ENCODE measurements around the gene TAS1R3.
"Not testable (repeated sequence)": the region's sequence is repeated elsewhere in the genome, so short reads cannot be mapped to it uniquely, and the experiment has no call there.

TAS1R3 gene

DNA sequence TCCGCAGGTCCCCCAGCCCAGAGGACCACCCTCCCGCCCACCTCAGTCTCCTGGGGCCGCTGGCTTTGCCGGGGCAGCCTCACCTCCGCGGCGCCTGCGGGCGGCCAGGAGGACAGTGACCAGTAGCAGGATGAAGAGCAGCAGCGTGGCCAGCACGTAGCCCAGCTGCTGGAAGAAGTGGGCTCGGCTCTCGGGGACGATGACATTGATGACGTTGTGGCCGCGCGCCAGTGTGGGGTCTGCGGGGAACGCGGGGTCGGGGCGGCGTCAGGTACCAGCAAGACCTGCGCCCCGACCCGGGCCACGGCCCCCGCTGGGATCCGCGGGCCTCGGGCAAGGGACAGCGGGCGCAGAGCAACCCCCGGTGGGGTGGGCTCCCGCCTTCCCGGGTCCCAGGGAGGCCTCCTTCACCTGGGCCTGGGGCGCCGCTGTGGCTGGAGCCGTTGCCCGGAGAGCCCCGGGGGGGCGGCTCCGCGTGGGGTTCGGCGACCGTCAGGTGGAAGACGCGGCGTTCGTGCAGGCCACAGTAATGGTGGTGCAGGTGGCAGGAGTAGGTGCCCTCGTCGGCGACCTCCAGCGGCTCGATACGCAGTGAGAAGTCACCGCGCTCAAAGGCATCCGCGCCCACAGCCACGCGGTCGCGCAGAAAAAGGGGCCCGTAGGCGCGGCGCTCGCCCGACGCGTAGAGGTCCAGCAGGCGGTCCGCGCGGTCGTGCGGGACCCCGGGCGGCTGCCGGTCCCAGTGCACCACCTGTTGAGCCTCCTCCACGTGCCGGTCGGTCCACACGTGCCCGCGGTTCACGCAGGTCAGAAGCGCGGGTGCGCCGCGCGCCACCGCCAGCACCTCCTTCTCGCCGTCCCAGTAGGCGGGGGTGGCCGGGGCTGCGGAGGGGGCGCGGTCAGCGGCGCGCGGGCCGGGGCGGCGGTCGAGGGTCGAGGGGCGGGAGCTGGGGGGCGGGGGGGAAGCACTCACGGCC lies 23.5 kb downstream of the TAS1R3 start:
- DNase-seq: no peak

DNA sequence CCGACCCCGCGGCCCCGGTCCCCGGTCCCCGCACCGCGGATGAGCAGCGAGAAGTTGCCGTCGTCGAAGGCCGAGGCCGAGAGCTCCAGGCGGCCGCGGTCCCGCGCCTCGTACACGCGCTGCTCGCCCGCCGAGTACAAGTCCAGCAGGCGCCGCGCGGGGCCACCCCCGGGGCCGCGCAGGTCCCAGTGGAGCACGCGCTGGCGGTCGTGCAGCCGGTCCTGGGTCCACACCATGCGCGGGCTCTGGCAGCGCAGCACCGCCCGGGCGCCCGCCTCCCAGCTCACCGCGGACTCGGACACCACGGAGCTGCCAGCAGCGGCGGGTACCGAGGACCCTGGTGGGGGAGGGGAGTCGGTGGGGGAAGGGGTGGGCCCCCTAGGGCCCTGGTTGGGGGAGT lies 24.3 kb downstream of the TAS1R3 start:
- DNase-seq: no peak

- no peak for DNase-seq
These were observed 25.2 kb downstream of the TAS1R3 start for GRCh38 chr1:1356166-1356795.

GRCh38 chr1:1356796-1357401 lies 25.8 kb downstream of the TAS1R3 start:
- DNase-seq: no peak

- no peak for DNase-seq
These were observed 26.9 kb downstream of the TAS1R3 start for GRCh38 chr1:1357871-1358432.

DNA sequence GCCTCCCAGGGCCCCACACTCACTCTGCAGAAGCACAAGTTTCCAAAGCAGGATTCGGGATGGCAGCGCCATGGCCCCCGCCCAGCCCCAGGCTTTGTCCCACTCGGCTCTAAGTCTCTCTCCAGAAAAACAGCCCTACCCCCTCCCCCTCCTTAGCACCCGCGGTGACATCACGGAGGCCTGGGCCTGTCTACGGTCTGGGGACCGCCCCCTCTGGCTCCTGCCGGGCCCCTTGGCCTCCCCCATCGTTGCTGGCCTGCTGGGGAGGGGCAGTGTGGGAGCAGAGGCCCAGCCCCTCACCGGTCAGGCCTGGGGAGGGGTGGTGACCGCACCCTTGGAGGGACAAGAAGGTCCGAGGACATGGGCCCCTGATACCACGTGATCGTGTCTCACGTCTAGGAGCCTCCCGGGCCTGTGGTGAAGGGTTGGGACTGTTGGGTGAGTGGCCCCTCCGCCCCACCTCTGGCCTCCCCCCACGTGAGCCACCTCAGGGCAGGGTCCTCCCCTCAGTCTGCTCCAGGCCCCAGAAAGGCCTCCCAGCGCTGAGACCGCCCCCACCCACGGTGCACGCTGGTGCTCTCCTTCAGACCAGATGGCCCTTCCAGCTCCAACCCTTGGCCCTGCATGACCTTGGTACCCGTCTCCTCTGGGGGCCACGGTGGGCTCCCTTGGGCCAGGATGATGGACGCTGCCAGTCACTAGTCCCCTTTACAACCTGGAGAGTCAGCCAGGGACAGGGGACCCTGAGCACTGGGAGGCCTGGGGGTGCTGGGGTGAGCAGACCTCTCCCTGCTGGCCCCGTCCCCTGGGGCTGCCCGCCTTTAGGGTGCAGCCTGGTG lies 27.6 kb downstream of the TAS1R3 start, which contains the start of gene MXRA8:
MXRA8 (minus strand) TSS at position 123 of the 839 bp plus-strand sequence; CDS start at position 72, 51 bp downstream.
- DNase-seq: no peak

GRCh38 chr1:1359308-1359663 lies 28.2 kb downstream of the TAS1R3 start:
- DNase-seq: no peak

DNA sequence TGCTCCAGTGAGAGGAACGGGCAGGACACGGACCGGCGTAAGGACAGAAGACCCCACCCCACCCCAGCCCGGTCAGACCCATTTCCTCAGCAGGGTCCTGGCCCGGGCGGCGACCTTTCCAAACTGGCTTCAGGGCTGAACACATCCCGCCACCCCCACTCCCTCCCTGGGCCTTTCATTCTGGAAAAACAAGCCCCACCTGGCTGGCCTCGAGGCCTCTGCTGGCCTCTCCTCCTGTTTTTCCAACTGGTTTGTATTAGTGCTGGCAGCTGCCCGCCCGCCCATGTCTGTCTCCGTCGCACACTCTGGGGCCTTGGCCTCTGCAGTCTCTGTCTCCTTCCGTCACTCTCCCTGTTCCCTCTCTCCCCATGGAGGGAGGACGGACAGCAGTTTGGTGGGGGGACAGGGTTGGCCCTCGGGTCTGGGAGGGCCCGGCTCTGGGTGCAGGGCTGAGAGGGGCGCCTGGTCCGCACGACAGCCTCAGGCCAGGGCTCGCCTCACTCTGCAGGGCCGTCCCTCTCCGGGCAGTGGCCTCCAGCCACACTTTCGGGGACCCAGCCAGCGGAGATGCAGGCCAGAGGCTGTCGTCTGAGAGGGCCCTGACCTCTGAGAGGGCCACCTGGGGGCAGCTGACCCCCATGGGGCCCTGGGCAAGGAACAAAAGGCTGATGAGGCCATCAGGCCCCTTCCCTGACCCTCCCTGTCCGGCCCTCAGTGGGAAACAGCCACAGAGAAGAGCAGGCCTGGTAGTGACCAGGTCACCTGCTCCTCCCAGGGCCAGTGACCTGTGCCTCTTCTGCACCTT lies 28.8 kb downstream of the TAS1R3 start:
- no peak for DNase-seq

DNA sequence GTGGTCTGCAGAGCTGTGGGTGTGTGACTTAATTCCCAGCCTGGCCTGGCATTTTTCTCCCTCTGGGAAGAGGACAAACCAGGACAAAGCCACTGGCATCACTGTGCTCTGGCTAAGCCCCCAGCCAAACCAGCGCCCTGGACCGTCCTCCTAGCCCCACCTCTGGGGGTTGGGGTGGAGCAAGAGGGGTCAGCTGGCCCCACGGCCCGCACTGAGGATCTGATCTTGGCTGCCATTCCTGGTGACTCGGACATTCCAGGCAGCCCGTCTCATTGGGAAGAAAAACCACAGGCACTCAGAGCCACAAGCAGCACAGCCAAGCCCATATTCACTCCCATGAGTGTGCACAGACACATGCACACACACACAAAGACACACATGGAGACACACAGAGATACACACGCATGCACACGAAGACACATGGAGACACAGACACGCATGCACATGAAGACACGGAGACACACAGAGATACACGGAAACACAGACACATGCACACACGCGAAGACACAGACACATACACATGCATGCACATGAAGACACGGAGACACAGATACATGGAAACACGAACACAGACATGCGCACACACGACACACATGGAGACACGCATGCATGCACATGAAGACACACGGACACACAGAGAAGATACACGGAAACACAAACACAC lies 29.6 kb downstream of the TAS1R3 start:
- no peak for DNase-seq

DNA sequence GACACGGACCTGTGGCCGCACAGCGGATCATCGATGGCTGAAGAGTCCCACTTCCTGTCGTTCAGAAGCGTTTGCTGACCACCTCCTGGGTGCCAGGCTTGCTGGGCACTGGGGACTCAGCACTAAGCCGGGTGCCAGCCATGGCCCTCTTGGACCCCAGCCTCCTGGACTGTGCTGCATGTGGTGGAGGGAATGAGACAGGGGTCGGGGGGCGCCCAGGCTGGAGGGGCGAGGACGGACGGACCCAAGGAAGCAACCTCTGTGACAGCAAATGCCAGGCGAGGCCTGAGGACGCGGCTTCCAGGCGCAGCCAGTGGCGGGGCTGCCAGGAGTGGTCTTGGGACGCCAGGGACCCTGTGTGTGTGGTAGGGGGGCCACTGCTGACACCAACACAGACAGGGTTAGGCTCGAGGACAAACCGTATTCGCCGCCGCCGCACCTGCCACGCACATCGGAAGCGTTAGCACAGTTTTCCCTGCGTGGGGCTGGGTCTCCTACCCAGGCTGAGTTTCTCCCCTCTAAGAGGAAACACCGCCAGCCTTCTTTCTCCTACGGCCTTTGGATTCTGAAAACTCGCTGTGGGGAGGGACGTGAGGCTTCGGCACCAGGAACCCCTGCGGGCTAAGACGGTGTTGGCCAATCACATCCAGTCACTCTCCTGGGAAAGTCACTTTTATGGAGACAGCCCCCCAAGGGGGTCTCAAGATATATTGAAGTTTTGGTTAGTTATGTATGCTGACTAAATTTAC lies 30.3 kb downstream of the TAS1R3 start:
- no peak for DNase-seq

DNA sequence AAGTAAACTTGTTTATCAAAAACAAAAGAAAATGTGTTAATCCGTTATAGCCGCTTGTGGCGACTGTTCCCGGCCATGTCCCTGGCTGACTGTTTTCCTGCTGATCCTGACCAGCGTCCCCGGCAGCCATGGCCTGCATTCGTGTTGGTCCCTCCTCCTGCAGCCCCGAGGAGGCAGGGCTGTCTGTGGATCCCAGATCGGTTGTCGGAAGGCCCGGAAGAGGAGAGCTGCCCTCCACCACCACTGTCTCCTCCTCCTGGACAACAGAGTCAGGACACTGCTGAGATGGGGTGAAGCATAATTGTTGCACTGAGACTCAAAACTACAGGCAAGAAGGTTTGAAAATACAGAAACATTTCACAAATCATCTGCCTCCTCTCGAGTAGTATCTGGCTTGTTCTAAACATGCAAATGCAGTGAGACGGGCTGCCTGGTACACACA lies 30.9 kb downstream of the TAS1R3 start:
- no peak for DNase-seq

- no peak for DNase-seq
These were observed 33.2 kb downstream of the TAS1R3 start for GRCh38 chr1:1364266-1364665.

DNA sequence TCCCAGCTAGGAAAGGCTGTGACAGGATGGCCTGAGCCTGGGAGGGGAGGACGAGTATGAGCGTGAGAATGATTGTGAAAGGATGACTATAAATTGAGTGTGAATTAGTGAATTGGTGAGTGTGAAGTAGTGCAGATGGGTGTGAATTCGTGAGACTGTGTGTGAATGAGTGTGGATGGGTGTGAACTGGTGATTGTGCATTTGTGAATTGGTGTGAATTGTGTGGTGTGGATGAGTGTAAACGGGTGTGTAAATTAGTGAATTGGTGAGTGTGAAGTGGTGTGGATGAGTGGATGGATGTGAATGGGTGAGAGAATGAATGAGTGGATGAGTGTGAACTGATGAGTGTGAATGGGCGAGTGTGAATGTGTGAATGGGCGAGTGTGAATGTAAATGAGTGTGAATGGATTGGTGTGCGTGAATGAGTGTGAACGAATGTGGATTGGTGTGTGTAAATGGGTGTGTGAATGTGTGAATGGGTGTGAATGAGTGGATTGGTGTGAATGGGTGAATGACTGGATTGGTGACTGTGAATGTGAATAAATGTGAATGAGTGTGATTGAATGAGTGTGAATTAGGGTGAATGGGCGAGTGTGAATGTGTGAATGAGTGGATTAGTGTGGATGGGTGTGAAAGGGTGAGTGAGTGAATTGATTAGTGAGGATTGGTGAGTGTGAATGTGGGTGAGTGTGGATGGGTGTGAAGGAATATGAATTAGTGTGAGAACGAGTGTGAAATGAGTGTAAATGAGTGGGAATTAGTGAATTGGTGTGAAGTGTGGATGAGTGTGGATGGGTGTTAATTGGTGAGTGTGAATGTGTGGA lies 35.0 kb downstream of the TAS1R3 start:
- no peak for DNase-seq

DNA sequence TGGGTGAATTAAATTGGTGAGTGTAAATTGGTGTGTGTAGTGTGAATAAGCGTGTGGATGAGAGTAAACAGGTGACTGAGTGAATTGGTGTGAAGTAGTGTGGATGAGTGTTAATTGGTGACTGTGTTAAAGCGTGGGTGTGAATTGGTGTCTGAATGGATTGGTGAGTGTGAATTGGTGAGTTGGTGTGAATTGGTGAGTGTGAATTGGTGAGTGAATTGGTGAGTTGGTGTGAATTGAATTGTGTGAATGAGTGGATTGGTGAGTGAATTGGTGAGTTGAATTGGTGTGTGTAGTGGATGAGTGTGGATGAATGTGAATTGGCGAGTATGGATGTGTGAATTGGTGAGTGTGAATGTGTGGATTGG lies 35.6 kb downstream of the TAS1R3 start:
- no peak for DNase-seq

GRCh38 chr1:1367315-1367714 lies 36.2 kb downstream of the TAS1R3 start:
- DNase-seq: no peak

GRCh38 chr1:1370094-1370493 lies 39.0 kb downstream of the TAS1R3 start:
- DNase-seq: not testable (repeated sequence)

- no peak for DNase-seq
These were observed 39.8 kb downstream of the TAS1R3 start for GRCh38 chr1:1370771-1371300.

- no peak for DNase-seq
These were observed 40.3 kb downstream of the TAS1R3 start for GRCh38 chr1:1371364-1371745.
